AG09309 (cell line): ENCODE data around the gene RNF149.
"Not testable (repeated sequence)": the region's sequence is repeated elsewhere in the genome, so short reads cannot be mapped to it uniquely, and the experiment has no call there.

Experiments
- DNase-seq: peaks from one replicate; pipeline ENCODE4 v3.0.0-alpha.2; 2010; ENCODE audit warnings: low read depth
- H3K4me3 ChIP-seq: 2 replicates; pipeline ENCODE4 v1.5.1; 2011; ENCODE audit warnings: mild to moderate bottlenecking, low read depth, low read length, moderate library complexity; ENCODE audit not compliant: control insufficient read depth
- CTCF ChIP-seq: IDR thresholded peaks from 2 replicates; pipeline ENCODE4 v1.5.1; 2011; ENCODE audit warnings: mild to moderate bottlenecking, low read depth, low read length, inconsistent platforms; ENCODE audit not compliant: insufficient read depth, control insufficient read depth; ENCODE audit errors: missing control alignments

RNF149 gene

DNA sequence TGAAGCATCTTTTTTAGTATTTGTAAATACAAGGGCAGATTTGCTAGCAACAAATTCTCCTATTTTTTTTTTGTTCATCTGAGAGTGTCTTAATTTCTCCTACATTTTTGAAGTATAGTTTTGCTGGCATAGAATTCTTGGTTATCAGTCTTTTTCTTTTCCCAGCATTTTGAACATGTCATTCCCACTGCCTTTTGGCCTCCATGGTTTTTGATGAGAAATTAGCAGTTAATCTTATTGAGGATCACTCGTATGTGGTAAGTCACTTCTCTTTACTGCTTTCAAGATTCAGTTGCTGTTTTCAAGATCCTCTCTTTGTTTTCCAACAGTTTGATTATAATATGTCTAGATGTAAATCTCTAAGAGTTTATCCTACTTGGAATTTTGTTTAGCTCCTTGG is 16.9 kb upstream of the RNF149 start:
- DNase-seq: no peak
- H3K4me3 ChIP-seq: no peak overlapping the region
- TF ChIP-seq CTCF: no peak

GRCh38 chr2:101316568-101316967 is 8.1 kb upstream of the RNF149 start:
- H3K4me3 ChIP-seq, DNase-seq: not testable (repeated sequence)

DNA sequence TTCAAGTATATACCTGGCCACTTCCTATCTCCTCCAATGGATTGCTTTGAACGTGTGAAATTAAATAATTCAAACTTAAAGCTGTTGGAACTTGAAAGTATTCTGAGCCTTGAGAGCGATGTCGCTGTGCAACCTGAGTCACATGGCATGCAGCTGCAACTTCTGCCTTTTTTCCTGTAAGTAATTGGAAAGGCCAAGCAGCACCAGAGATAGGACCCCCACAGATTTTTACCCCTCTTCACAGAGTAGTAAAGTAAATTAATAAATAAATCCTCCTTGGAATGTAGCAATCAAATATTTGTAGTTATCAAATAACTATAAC is 3.2 kb upstream of the RNF149 start:
- no peak overlapping the region for H3K4me3 ChIP-seq
- TF ChIP-seq CTCF: no peak
- DNase-seq: no peak

- no peak for DNase-seq
- no peak overlapping the region for H3K4me3 ChIP-seq
- TF ChIP-seq CTCF: no peak
Observed at GRCh38 chr2:101310834-101311695, 2.6 kb upstream of the RNF149 start.

DNA sequence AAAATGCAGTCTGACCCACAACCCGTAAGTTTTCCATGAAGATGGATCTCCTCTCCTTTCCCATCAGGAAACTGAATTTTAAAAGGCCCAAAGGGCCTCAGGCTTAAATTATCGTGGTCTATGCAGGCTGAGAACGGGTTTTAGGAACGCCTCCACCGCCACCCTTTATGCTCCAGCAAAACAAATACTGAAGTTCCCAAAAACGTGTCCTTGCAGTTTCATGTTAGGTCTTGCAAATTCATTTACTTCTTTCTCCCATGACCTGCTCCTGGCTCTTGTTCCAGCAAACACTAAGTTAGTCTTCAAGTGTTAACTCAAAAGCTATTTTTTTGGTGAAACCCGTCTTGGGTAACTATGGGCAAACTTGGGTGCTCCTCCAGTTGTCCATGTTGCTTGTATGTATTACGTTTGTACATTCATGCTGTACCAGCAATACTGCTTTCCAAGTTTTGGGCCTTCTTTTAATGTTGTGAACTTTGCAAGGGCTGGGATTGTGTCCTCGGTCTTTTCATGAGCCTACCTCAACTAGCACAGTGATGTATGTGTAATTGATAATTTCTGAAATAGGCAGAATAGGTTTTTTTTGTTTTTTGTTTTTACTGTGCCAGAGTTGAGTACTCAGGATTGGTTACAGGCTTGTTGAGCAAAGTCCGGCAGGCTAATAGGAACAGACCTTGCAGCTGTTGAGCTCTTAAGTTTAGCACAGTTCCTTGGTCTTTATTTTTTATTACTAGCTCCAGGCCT is 1.8 kb upstream of the RNF149 start:
- no peak for TF ChIP-seq CTCF
- DNase-seq: no peak
- H3K4me3 ChIP-seq: no peak overlapping the region

- TF ChIP-seq CTCF: no peak
- no peak for DNase-seq
- H3K4me3 ChIP-seq: peak overlapping the region; percentile 89
Observed at GRCh38 chr2:101307950-101308431, 510 bp downstream of the RNF149 start.

DNA sequence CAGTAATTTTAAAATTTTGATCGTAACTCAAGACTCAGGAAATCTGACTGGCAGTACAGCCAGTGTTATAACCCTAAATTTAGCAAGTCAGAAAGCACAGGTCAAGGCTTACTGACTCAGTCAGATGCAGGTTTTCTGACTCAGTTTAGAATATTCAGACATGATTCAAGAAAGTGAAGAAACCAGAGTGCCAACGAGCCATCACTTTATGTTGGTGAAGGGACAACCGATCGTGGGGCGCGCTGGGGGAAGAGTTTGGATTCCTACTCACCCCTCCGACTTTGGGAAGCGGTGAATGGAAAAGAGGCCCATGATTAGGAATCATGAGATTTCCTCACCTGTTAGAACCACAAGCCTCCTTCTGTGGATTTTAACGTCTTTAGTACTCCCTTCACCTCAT is 998 bp downstream of the RNF149 start:
- DNase-seq: no peak
- peak overlapping the region; percentile 89 for H3K4me3 ChIP-seq
- TF ChIP-seq CTCF: no peak
